ENCODE results near the gene COL9A3.

COL9A3 gene

DNA sequence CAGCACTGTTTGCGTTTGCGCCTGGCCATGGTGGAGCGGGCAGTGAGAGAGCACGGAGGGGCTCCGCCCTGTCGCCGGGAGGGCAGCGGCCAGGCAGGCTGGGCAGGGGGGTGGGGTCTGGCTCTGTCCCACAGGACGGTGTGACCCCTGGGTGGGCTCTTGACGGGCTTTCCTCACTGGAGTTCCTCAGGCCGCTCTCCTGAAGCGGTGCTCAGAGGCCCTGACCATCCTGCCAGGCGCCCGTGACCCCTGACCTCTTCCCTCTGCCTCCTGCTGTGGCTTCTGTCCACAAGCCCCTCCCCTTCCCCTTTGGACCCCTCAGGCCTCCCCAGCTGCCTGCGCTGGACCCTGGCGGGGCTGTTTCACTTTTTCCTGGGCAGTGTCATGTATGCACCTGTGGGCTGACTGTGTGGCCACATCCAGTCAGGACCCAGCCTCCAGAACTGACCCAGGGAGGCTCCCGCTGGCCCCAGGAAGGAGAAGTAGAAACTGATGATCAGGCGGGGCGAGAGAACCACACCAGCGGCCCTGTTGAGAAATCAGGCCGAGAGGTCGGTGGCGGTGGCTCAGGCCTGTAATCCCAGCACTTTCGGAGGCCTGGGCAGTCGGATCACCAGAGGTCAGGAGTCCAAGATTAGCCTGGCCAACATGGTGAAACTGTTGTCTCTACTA is 11.0 kb upstream of the COL9A3 start:
- Histone ChIP-seq H3K4me3 (ENCODE audit: low read depth, low read length) (peak overlapping the region; percentile 62), H3K27me3 (ENCODE audit: insufficient read depth, low read depth, severe bottlenecking) (no peaks in the 10 kb centered on the region), H3K9me3 (ENCODE audit: severe bottlenecking) (no peaks in the 10 kb centered on the region), H3K36me3 (peaks cover 48% of the 10 kb centered on the region), H3K27ac (peak overlapping the region; percentile 21)
- TF ChIP-seq, protein P1, sequence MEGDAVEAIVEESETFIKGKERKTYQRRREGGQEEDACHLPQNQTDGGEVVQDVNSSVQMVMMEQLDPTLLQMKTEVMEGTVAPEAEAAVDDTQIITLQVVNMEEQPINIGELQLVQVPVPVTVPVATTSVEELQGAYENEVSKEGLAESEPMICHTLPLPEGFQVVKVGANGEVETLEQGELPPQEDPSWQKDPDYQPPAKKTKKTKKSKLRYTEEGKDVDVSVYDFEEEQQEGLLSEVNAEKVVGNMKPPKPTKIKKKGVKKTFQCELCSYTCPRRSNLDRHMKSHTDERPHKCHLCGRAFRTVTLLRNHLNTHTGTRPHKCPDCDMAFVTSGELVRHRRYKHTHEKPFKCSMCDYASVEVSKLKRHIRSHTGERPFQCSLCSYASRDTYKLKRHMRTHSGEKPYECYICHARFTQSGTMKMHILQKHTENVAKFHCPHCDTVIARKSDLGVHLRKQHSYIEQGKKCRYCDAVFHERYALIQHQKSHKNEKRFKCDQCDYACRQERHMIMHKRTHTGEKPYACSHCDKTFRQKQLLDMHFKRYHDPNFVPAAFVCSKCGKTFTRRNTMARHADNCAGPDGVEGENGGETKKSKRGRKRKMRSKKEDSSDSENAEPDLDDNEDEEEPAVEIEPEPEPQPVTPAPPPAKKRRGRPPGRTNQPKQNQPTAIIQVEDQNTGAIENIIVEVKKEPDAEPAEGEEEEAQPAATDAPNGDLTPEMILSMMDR (IDR thresholded peaks at IDR 0.05; ENCODE audit: low read depth, low read length) = no peak
- no peak for DNase-seq

DNA sequence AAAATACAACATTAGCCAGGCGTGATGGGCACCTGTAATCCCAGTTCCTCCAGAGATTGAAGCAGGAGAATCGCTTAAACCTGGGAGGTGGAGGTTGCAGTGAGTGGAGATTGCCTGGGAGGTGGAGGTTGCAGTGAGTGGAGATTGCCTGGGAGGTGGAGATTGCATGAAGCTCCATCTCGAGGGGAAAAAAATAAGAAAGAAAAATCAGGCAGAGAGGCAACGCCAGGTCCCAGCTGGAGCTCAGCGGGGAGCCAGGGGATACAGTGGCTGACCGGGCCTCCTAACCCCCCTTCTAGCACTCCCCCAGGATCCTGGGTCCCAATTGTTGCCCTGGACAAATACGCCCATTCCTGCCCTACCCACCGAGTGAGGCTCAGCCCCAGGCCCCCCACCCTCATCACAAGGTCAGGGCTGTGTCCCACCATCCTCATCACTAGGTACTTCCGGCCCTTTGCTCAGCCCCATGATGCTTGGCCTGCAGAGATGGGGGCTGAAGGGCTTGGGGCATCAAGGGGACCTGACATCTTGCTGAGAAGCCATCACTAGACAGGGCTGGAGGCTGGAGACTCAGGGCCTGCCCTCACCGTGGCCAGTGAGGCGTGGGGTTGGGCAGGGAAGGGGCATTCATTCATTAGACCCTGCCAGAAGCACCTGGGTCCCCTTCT is 10.3 kb upstream of the COL9A3 start:
- Histone ChIP-seq H3K27me3 (ENCODE audit: insufficient read depth, low read depth, severe bottlenecking) (no peaks in the 10 kb centered on the region), H3K27ac (peak overlapping the region; percentile 21), H3K36me3 (peaks cover 49% of the 10 kb centered on the region), H3K9me3 (ENCODE audit: severe bottlenecking) (no peaks in the 10 kb centered on the region), H3K4me3 (ENCODE audit: low read depth, low read length) (no peak overlapping the region; the same call in 1 of the 2 replicates)
- DNase-seq = no peak
- TF ChIP-seq, protein P1 (IDR thresholded peaks at IDR 0.05; ENCODE audit: low read depth, low read length) = no peak

DNA sequence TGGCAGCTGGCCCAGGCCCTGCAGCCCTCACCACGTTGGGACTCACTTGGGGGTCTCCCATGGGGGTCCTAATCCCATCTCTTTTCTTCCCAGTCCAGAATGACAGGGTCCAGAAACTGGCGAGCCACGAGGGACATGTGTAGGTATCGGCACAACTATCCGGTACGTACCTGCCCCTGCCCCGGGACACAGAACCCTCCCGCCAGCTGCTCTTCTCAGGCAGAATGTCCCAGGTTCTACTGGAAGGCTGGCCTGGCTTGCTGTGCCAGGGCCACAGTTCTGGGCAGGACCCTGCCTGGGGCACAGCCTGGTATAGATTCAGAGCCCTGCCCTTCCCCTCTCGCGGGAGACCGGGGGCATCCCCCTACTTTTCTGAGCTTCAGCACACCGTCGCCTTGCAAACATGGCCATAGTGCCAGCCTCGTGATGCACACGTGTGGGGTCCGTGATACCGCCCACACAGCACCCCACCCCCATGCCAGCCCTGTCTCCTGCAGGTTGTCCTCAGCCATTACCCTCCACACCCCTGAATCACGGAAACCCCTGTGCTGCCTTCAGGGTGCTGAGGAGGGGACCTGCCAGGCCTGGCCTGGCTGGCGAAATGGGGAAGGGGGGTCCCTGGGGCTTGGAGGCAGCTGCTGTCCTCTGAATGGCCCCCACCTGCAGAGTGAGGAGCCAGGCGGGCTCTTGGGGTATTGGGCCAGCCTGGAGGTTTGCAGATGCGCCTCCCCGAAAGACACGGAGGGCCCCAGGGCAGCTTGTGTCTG is 9.2 kb upstream of the COL9A3 start:
- no peak overlapping the region for H3K27ac ChIP-seq
- TF ChIP-seq, protein P1 (IDR thresholded peaks at IDR 0.05; ENCODE audit: low read depth, low read length) = no peak
- H3K9me3 ChIP-seq (ENCODE audit: severe bottlenecking) = no peaks in the 10 kb centered on the region
- no peak overlapping the region for H3K4me3 ChIP-seq (ENCODE audit: low read depth, low read length)
- no peaks in the 10 kb centered on the region for H3K27me3 ChIP-seq (ENCODE audit: insufficient read depth, low read depth, severe bottlenecking)
- peaks cover 58% of the 10 kb centered on the region for H3K36me3 ChIP-seq
- no peak for DNase-seq

DNA sequence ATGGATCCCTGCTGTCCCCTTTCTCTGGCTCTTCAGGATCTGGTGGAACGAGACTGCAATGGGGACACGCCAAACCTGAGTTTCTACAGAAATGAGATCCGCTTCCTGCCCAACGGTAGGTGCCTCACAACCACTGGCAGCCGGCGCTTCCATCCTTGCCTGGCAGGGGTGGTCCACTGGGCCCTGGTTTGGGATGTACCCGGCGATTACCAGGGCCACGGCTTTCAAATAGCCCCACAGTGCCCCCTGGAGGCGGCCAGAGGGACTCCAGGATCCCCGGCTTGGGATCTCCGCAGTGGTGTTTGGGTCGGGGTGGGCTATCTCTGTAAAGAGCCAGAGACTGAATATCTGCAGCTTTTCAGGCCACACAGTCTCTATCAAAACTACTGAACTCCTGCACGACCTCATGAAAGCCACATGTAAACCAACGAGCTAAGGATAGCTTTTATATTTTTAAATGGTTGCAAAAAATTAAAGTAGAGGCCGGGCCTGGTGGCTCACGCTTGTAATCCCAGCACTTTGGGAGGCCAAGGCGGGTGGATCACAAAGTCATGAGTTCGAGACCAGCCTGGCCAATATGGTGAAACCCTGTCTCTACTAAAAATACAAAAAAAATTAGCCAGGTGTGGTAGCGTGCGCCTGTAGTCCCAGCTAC is 8.5 kb upstream of the COL9A3 start:
- TF ChIP-seq, protein P1 (IDR thresholded peaks at IDR 0.05; ENCODE audit: low read depth, low read length) = peak; percentile 75
- Histone ChIP-seq H3K4me3 (ENCODE audit: low read depth, low read length) (no peak overlapping the region), H3K9me3 (ENCODE audit: severe bottlenecking) (no peaks in the 10 kb centered on the region), H3K27ac (no peak overlapping the region), H3K36me3 (peaks cover 60% of the 10 kb centered on the region), H3K27me3 (ENCODE audit: insufficient read depth, low read depth, severe bottlenecking) (no peaks in the 10 kb centered on the region)
- peak; percentile 70 for DNase-seq

DNA sequence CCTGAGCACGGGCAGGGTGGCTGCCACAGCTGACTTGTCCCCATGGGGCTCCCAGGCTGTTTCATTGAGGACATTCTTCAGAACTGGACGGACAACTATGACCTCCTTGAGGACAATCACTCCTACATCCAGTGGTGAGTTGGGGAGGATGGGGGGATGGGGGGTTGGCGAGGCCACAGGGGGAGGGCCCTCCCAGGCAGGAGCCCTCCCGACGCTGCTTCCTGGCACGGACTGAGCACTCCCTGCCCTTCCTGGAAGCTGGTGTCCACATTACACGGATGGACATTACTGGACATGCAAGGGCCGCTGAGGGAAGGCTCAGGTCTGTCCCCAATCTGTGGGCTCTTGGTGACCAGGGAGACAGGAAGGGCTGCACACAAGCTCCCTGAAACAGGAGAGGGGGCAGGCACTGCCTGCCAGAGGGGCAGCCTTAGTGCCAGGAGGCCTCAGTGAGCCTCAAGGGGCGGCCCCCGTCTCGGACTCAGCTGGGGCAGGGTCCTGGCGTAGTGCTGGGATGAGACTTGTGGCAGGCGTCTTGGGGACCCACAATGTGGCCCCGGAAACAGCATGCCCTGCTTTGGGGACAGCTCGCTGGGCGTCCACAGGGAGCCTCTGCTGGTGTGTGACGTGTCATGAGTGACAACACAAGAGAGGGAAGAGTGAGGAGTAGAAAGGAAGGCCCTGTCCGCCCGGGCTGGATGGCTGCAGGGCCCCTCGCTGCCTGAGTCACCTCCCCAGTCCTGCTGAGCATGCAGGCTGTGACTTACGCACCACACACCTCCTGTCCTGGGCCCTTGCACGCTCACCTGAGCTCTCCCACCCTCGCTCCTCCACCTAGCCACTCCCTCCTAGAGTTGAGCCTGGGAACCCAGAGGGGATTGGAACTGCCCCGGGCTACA is 7.1 kb upstream of the COL9A3 start:
- TF ChIP-seq, protein P1 (IDR thresholded peaks at IDR 0.05; ENCODE audit: low read depth, low read length) = no peak
- Histone ChIP-seq H3K4me3 (ENCODE audit: low read depth, low read length) (no peak overlapping the region), H3K27me3 (ENCODE audit: insufficient read depth, low read depth, severe bottlenecking) (no peaks in the 10 kb centered on the region), H3K9me3 (ENCODE audit: severe bottlenecking) (no peaks in the 10 kb centered on the region), H3K27ac (no peak overlapping the region), H3K36me3 (peaks cover 66% of the 10 kb centered on the region)
- no peak for DNase-seq
